GM12878 (cell line): Measurements from ENCODE around the gene NFIX. TPM values are rescaled to one million over a fixed set of nuclear protein-coding genes. Genes with fewer than 3 reads are reported as not detected.

ENCODE experiments used
- ATAC-seq: fragments of 200-7000 bp; cut with Tn5 transposase; 3 replicates; pipeline ENCODE4 v1.9.1; 2020; ENCODE audit warnings: mild to moderate bottlenecking, moderate library complexity
- BruUV-seq: library from RNA; stranded (reverse); fragments of 400-500 nt; replicated peaks from 2 replicates; lab custom pipeline; 2021; lab: Mats Ljungman, UMichigan
- CTCF ChIA-PET: fragments of 300-600 bp; sonication (Branson Sonifier 250); formaldehyde crosslinking; extraction: SDS; loops from one replicate; lab custom pipeline; 2021; ENCODE audit warnings: inconsistent platforms; lab: Yijun Ruan, JAX
- POLR2A ChIA-PET: fragments of 350-600 bp; formaldehyde crosslinking; extraction: SDS; loops from one replicate; lab custom pipeline; 2021; ENCODE audit warnings: inconsistent platforms; lab: Charles Lee
- RAD21 ChIA-PET: fragments of 300-600 bp; sonication (Branson Sonifier 250); formaldehyde crosslinking; loops from one replicate; lab custom pipeline; 2023; ENCODE audit warnings: antibody characterized with exemption; ENCODE audit not compliant: unreplicated experiment; lab: Charles Lee
- SMC1A ChIA-PET: fragments of 300-600 bp; sonication (Branson Sonifier 250); formaldehyde crosslinking; loops from one replicate; lab custom pipeline; 2023; ENCODE audit not compliant: unreplicated experiment, uncharacterized antibody; lab: Charles Lee
- DNase-seq: peaks from one replicate; pipeline ENCODE4 v3.0.0-alpha.2; 2011; ENCODE audit warnings: low read depth, low spot score
- FAIRE-seq: peaks from 3 replicates; lab custom pipeline; 2011; peaks lifted over from hg19 to GRCh38; lab: Jason Lieb, UNC
- H2AFZ ChIP-seq: 2 replicates; pipeline ENCODE4 v1.6.0; 2011; ENCODE audit warnings: low read depth, low read length, control low read depth; ENCODE audit not compliant: control insufficient read depth
- H3K27ac ChIP-seq: 2 replicates; pipeline ENCODE4 v1.5.1; 2011; ENCODE audit warnings: control low read depth; ENCODE audit not compliant: control insufficient read depth, insufficient read depth
- H3K27me3 ChIP-seq, 2 experiments: replicated peaks in 1 of 2; 2 replicates each; pipeline versions ENCODE4 v1.6.0 to v1.6.1; 2011; ENCODE audit warnings: low read length in 1 of 2; ENCODE audit not compliant: control insufficient read depth in 2 of 2, insufficient read depth in 2 of 2
- H3K36me3 ChIP-seq, 2 experiments: 2 replicates each; pipeline ENCODE4 v1.5.1; 2011; ENCODE audit warnings: low read length in 1 of 2; ENCODE audit not compliant: control insufficient read depth in 2 of 2, insufficient read depth in 2 of 2
- H3K4me1 ChIP-seq: 2 replicates; pipeline ENCODE4 v1.6.1; 2011; ENCODE audit warnings: mild to moderate bottlenecking, low read length, moderate library complexity, mixed read lengths; ENCODE audit not compliant: control insufficient read depth, insufficient read depth
- H3K4me2 ChIP-seq: 2 replicates; pipeline ENCODE4 v1.6.0; 2011; ENCODE audit warnings: control low read depth; ENCODE audit not compliant: control insufficient read depth, insufficient read depth
- H3K4me3 ChIP-seq: fragments of 200-600 bp; sonication (generic); 2 replicates; pipeline ENCODE4 v1.5.1; 2016
- H3K79me2 ChIP-seq: 2 replicates; pipeline ENCODE4 v1.6.0; 2011; ENCODE audit warnings: low read length; ENCODE audit not compliant: control insufficient read depth, insufficient read depth
- H3K9ac ChIP-seq: 2 replicates; pipeline ENCODE4 v1.8.0; 2011; ENCODE audit warnings: low read length, control low read depth, mixed read lengths; ENCODE audit not compliant: control insufficient read depth, insufficient read depth
- H3K9me3 ChIP-seq: replicated peaks from 3 replicates; pipeline ENCODE4 v1.5.1; 2011; ENCODE audit warnings: mild to moderate bottlenecking, low read length; ENCODE audit not compliant: control insufficient read depth, insufficient read depth
- H4K20me1 ChIP-seq: 2 replicates; pipeline ENCODE4 v1.6.0; 2011; ENCODE audit not compliant: control insufficient read depth, insufficient read depth
- BRCA1 ChIP-seq: IDR thresholded peaks from 2 replicates; pipeline ENCODE4 v1.6.1; 2011; ENCODE audit warnings: low read depth, low read length, improper control_type of control experiment
- MTA3 ChIP-seq: IDR thresholded peaks from 2 replicates; pipeline ENCODE4 v1.6.1; 2012; ENCODE audit warnings: low read length, inconsistent platforms, borderline replicate concordance
- MXI1 ChIP-seq: fragments of 150-350 bp; IDR thresholded peaks from 2 replicates; pipeline ENCODE4 v1.6.1; 2011; ENCODE audit warnings: low read depth, mild to moderate bottlenecking, inconsistent platforms, low read length, improper control_type of control experiment
- WGBS: methylation state at CpG from one replicate; pipeline ENCODE4 v1.1.6; 2016; ENCODE audit warnings: low lambda C conversion rate; ENCODE audit not compliant: insufficient replicate concordance, insufficient coverage; ENCODE audit errors: missing lambda C conversion rate; 5-methylcytosine and 5-hydroxymethylcytosine counted together
- in situ Hi-C: fragments of 300-500 bp; cut with MboI; formaldehyde crosslinking; loops from 9 replicates; pipeline ENCODE4 v1.14.3; 2018; ENCODE audit warnings: mixed read lengths
- intact Hi-C: fragments of 100-400 bp; cut with micrococcal nuclease; formaldehyde crosslinking; loops from one replicate; pipeline ENCODE4 v1.14.2; 2022; ENCODE audit not compliant: unreplicated experiment
- polyA plus RNA-seq, 11 experiments: library from polyadenylated mRNA; depleted of rRNA in 4 of 11; unstranded in 6 of 11; stranded (reverse) in 5 of 11; fragments of >200 nt; fragmentation: Nextera tagmentation in 4 of 11; fragmentation: Illumina TruSeq in 1 of 11; extraction: Ambion mirVana in 4 of 11; extraction: Trizol in 1 of 11; gene quantifications; 1 replicate in 1 of 11; 2 replicates in 10 of 11; pipeline versions ENCODE4 v1.2.1 to v1.2.3, GENCODE V29; 2011 to 2016; ENCODE audit warnings: inconsistent platforms in 2 of 11, missing spikeins in 2 of 11, low read depth in 1 of 11
- total RNA-seq, 4 experiments: library from RNA; depleted of rRNA in 3 of 4; stranded (reverse); fragments of >200 nt in 3 of 4; fragmentation: Illumina TruSeq in 1 of 4; extraction: Trizol in 1 of 4; gene quantifications; 2 replicates each; pipeline versions ENCODE4 v1.2.1 to v1.2.3, GENCODE V29; 2013 to 2021
- TF ChIP-seq, protein P1 (sequence below): fragments of 450-650 bp; IDR thresholded peaks from 2 replicates; pipeline ENCODE4 v1.6.1; 2016; ENCODE audit warnings: mild to moderate bottlenecking, moderate library complexity, borderline replicate concordance

The NFIX gene
- total and polyA plus RNA-seq, 10 of the 15 experiments (the other 5 are each of a cell fraction or from before 2014, with no cell fraction given), result 0.02 to 2.2 (median 0.28) TPM

DNA sequence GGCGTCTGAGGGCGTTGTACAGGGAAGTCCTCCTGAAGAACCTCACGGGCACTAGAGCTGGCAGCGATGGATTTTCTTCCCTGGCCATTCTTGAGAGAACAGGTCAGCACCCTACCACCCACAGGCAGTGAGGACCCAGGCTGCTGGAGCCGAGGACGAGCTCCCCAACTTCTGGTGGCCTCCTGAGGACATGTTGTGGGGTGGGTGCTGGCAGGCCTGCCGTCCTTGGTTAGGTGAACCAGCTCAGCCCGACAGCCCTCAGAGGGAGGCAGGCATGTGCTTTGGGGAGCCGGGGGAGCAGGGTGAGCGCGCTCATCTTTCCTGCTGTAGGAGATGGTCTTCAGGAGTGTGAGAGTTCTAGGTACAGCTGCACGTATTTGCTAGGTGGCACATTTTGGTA, 92.0 kb downstream of the NFIX start:
- FAIRE-seq (no peak), ATAC-seq (no peak), DNase-seq (no peak)
- no peaks in the 10 kb centered on the region for H3K36me3 ChIP-seq
- BruUV-seq, result no TSS peak
- intact Hi-C loops (no loop called here), in situ Hi-C loops (no loop called here)
- no peak overlapping the region for H3K4me3 ChIP-seq
- CTCF ChIA-PET, result interaction anchor here (1.2 to 3.1 kb wide), 2 partner anchors 55 to 109 kb away, joined by 3 to 19 read pairs; no protein-coding TSS in a partner anchor
- SMC1A ChIA-PET, result no interaction called here
- no peaks in the 10 kb centered on the region for H3K9me3 ChIP-seq
- WGBS, result 48% methylated on average over 12 of the region's 12 CpGs
- RAD21 ChIA-PET, result no interaction called here
- H3K27ac ChIP-seq, result no peak overlapping the region
- POLR2A ChIA-PET, result no interaction called here
- H3K9ac ChIP-seq, result no peak overlapping the region
- H3K27me3 ChIP-seq, result no peaks in the 10 kb centered on the region
- no peak for TF ChIP-seq BRCA1
- TF ChIP-seq, protein P1, sequence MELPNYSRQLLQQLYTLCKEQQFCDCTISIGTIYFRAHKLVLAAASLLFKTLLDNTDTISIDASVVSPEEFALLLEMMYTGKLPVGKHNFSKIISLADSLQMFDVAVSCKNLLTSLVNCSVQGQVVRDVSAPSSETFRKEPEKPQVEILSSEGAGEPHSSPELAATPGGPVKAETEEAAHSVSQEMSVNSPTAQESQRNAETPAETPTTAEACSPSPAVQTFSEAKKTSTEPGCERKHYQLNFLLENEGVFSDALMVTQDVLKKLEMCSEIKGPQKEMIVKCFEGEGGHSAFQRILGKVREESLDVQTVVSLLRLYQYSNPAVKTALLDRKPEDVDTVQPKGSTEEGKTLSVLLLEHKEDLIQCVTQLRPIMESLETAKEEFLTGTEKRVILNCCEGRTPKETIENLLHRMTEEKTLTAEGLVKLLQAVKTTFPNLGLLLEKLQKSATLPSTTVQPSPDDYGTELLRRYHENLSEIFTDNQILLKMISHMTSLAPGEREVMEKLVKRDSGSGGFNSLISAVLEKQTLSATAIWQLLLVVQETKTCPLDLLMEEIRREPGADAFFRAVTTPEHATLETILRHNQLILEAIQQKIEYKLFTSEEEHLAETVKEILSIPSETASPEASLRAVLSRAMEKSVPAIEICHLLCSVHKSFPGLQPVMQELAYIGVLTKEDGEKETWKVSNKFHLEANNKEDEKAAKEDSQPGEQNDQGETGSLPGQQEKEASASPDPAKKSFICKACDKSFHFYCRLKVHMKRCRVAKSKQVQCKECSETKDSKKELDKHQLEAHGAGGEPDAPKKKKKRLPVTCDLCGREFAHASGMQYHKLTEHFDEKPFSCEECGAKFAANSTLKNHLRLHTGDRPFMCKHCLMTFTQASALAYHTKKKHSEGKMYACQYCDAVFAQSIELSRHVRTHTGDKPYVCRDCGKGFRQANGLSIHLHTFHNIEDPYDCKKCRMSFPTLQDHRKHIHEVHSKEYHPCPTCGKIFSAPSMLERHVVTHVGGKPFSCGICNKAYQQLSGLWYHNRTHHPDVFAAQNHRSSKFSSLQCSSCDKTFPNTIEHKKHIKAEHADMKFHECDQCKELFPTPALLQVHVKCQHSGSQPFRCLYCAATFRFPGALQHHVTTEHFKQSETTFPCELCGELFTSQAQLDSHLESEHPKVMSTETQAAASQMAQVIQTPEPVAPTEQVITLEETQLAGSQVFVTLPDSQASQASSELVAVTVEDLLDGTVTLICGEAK, result no peak
- no peak for TF ChIP-seq MTA3
- TF ChIP-seq MXI1, result no peak
- no peaks in the 10 kb centered on the region for H4K20me1 ChIP-seq
- H3K79me2 ChIP-seq, result no peaks in the 10 kb centered on the region
- H3K4me2 ChIP-seq, result no peak overlapping the region
- no peaks in the 10 kb centered on the region for H3K4me1 ChIP-seq
- no peak overlapping the region for H2AFZ ChIP-seq
